GM18511 (cell line): ENCODE results near the gene EIF1.
"Not testable (repeated sequence)": the region's sequence is repeated elsewhere in the genome, so short reads cannot be mapped to it uniquely, and the experiment has no call there.

Experiments used
- ATAC-seq: cut with Tn5 transposase; IDR thresholded peaks from one replicate; pipeline ENCODE4 v1.9.1; 2021; ENCODE audit warnings: mild to moderate bottlenecking, moderate library complexity; ENCODE audit not compliant: unreplicated experiment

EIF1 gene

DNA sequence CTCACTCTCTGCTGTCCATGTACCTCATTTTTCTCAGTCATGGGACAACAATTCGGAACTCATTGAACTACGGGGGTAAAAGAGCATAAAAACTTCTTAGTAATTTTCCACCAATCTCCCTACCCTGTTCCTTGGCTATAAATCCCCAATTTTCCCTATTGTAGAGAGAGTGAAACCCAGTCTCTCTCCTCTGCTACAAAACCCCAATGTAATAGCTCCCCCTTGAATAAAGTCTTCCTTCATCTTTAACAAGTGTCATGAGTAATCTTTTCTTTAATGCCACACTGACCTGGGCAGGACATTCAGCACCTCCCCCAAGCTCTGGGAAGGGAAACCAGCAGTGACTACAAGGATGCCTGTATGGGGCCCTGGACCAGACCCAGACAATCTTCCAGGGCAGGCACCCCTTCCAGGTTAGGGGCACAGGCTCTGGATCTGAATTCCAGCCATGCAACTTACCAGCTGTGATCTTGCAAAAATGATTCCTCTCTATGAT lies 10.2 kb upstream of the EIF1 start:
- peak; percentile 12 for ATAC-seq

DNA sequence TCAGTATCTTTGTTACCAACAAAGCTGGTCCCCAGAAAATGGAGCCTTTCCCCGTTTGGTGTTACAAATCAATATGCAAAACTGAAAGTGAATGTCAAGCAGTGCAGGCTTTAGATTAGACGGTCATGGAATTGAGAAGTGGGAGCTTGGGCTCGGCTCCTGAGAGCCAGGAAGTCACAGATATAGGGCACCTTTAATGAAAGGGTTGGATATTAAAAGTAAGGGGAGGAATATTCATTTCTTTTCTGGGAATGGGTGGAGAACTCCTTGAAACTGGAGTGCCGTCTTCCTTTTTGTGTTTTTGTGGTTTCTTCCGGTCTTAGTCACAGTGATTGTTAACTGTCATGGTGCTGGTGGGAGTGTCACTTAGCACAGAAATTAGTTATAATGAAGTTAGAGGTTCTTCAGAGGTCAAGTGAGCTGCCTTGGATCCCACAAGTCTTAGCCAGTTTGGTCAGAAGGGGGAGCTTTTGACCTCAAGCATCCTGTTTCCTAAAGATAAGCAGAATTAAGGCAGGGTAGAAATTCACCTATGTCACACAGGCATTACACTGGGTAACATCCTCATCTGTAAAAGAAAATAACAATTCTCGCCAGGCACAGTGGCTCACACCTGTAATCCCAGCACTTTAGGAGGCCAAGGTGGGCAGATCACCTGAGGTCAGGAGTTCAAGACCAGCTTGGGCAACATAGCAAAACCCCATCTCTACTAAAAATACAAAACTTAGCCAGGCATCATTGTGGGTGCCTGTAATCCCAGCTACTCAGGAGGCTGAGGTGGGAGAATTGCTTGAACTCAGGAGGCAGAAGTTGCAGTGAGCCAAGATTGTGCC lies 9.6 kb upstream of the EIF1 start:
- ATAC-seq, result peak; percentile 79

DNA sequence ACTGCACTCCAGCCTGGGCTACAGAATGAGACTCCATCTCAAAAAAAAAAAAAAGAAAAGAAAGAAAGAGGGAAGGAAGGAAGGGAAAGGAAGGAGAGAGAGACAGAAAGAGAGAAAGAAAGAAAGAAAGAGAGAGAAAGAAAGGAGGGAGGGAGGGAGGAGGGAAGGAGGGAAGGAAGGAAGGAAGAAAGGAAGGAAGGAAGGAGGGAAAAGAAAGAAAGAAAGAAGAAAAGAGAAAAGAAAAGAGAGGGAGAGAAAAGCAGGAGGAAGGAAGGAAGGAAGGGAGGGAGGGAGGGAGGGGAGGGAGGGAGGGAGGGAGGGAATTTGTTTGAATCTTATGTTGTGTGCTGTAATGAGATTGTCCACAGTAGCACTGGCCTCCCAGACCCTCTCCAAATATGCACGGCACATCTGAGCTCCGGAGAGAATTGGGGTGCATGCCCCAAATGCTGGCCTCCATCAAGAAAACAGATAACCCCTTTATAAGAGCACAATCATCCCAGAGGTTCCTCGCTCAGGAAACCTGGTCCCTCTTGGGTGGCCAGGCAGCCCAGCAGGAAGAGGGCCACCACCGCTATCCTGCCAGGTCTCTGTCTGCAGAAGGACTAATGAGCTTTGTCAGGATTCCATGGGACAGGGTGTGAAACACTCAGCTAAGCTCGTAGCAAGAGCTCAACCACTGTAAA lies 8.8 kb upstream of the EIF1 start:
- ATAC-seq, result no peak

DNA sequence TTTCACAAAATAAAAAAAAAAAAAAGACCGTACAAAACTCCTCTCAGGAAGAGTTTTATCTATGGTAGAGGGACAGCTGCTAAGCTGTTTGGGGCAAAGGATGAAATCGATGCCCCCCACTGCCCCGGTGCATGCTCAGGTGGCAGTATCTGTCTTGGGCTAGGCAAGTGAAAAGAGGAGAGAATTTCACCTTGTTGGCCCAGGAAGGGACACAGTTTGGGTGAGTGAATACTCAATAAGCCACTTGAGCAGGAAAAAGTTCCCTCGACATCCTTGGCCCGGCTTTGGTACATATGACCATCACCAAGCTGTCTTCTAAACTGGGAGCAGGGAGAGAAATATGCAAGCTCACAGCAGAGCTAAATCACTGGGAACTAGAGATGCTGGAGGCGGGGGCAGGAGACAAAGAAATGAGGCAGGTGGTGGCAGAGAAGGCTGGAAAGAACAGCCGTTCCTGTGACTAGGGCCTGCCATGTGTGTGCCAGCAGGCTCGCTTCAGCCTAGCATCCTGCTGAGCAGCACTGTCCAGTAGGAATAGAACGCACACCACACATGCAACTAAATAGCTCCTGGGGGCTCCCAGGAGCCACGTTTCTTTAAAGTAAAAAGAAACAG lies 8.2 kb upstream of the EIF1 start:
- no peak for ATAC-seq

DNA sequence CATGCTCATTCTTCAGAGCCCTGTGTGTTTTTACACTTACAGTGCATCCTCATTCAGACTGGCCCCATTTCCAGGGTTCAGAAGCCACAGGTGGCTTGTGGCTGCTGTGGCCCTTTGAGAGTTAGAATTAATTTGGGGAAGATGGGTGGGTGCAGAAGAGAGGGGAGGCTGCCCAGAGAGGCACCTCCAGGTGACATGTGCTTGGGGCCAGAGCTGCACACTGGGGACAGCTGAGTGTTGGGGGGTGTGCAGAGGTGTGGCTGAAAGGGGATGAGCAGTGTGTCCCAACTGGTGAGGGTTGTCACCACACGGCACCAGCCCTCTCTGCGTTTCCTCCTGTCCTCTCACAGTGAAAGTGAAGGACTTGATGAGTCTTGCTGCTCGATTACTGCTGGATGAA lies 6.9 kb upstream of the EIF1 start:
- ATAC-seq, result no peak

DNA sequence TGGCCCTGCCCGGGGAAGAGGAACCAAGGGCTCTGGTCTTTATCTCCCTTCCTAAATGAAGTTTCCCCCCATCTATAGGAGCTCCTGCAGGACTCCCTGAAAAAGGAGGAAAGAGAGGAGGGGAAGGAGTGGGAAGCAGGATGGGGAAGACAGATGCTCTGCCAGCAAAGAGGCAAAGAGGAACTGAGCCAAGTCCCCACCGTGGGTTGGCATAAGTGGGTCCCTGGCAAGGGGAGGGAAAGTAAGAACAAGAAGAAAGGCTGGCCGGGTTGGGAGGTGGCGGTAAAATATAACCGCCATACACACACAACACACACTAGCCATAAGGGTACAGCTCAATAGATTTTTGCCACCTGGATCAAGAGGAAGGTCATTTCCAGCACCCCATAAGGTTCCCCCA lies 6.1 kb upstream of the EIF1 start:
- no peak for ATAC-seq

DNA sequence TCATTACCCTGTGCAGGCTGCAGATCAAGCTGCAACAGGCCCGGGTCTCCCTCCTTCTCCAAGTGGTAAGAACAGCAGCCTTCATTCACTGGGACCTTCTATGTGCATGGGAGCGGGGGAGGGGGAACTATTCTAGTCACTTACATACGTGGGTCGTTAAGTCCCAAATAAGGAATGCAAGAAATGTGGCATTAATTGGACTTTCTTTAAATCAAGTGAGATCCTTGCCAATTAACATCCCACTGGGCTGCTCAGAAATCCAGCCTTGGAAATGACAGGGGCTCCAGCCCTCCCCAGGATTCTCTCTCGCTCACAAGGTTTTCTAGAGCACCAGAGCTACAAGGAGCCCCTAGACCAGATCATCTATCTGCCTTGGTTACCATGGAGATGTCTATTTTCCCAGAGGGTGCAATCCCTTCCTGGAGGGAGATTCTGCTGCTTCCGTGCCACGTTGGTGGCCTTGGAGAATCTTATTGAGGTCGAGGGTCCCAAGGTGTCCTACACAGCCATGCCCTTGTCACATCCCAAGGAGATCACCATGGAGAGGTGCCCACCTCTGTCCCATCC lies 5.2 kb upstream of the EIF1 start:
- no peak for ATAC-seq

DNA sequence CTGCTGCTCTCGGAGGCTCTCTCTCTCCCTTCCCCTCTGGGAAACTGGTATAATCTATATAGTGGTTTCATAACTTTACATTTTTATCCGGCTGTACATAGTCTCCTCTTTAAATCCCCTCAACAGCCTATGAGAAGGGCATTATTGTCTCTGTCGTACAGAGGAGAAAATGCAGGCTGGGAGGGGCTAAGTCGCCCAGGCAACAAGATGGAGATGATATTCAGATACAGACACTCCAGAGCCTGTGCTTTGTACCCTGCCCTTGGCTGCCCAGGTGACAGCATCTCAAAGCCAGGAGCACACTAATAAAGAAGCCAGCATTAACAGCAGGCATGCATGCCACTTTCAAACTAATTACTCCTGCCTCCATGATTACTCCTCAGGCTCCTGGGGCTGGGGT lies 4.7 kb upstream of the EIF1 start:
- ATAC-seq, result no peak

DNA sequence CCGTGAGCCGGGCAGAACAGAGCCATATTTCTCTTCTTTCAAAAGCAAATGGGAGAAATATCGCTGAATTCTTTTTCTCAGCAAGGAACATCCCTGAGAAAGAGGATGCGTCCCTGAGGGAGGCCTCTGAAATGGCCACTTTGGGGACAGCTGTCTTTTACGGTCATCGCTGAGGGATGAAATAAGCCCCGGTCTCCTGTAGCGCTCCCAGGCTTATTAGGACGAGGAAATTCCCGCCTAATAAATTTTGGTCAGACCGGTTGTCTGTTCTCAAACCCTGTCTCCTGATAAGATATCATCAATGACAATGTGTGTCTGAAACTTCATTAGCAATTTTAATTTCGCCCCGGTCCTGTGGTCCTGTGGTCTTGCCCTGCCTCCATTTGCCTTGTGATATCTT lies 2.9 kb upstream of the EIF1 start:
- ATAC-seq, result not testable (repeated sequence)

DNA sequence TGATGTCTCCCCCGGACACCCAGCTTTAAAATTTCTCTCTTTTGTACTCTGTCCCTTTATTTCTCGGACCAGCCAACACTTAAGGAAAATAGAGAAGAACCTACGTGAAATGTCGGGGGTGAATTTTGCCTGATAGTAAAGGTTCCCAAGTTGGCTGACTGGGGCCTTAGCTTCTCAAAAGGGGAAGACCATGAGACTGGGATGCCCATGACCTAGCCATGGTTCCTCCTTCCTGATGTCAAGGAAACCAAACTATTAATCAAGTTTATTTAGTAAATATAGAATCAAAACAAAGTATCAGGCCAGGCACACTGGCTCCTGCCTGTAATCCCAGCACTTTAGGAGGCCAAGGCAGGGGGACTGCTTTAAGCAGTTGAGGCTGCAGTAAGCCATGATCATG lies 2.4 kb upstream of the EIF1 start:
- no peak for ATAC-seq

DNA sequence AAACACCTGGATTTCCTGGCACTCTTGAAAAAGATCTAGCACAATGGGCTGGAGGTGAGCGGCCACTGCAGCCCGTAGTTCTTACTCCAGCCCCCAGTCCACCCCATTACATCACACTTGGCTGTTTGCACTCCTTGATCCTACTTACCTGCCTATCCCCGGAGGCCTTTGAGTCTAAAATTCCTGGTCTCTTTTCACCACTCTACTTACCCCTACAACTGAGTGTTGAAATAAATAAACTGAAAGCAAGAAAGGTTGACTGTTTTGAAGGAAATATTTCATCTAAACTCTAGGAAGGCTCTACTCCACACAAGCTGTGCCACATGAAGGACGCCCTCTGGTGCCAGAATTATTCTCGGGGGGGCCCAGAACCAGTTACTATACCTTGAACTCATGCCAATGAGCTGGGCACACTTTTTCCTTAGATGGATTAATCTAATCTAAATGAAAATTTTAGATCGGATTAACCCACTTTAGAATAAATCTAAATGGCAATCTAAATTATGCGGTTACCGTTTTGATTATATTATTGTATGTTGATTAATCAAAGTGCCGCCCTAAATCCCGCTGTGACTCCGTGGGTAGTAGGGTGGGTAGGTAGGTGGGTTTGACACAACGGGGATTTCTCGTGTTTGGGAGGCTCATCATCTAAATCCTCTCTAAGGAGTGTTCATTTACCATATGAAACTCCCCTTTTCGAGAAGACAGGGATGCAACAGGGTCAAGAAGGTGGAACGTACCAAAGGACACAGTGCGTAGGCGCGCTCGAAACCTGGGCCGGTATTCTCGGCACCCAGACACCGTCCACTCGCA lies 651 bp upstream of the EIF1 start:
- ATAC-seq, result peak; percentile 21

DNA sequence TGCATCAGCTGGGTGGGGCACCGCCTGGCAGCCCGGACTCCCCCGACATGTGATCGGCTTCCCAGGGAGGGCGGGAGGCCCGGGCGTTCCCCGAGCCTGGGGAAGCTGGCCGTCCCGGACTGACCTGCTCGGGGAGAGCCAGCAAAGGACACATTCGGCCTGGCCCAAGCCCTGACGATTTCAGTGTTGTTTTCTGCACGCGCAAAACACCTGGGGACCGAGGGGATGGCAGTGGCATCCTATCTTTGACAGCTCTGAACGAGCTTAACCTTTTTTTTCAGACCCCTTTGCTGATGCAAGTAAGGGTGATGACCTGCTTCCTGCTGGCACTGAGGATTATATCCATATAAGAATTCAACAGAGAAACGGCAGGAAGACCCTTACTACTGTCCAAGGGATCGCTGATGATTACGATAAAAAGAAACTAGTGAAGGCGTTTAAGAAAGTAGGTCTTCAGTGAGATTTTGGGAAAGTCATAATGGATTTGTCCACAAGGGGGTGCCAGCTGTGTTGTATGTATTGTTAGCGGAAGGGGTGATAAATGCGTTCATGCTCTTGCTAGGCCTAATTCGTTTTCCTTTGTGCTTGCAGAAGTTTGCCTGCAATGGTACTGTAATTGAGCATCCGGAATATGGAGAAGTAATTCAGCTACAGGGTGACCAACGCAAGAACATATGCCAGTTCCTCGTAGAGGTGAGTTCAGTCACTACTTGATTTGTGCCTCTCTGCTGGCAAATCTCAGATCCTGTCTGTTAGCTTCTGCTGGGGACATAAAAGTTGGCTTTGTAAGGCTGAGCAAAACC lies 1.0 kb downstream of the EIF1 start:
- no peak for ATAC-seq

DNA sequence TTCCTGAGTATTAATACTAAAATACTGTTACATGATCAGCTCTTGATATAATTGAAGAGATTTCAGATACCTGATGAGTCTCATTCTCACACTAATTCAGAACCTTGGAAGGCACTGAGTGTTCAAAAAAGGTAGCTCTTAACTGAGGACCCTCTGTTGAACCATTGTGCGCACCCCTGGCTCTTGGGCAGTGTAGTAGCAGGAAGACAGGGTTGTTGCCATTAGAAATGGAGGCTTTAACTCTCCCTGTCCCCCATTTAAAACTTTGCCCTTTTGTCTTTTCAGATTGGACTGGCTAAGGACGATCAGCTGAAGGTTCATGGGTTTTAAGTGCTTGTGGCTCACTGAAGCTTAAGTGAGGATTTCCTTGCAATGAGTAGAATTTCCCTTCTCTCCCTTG lies 1.8 kb downstream of the EIF1 start:
- ATAC-seq, result no peak

DNA sequence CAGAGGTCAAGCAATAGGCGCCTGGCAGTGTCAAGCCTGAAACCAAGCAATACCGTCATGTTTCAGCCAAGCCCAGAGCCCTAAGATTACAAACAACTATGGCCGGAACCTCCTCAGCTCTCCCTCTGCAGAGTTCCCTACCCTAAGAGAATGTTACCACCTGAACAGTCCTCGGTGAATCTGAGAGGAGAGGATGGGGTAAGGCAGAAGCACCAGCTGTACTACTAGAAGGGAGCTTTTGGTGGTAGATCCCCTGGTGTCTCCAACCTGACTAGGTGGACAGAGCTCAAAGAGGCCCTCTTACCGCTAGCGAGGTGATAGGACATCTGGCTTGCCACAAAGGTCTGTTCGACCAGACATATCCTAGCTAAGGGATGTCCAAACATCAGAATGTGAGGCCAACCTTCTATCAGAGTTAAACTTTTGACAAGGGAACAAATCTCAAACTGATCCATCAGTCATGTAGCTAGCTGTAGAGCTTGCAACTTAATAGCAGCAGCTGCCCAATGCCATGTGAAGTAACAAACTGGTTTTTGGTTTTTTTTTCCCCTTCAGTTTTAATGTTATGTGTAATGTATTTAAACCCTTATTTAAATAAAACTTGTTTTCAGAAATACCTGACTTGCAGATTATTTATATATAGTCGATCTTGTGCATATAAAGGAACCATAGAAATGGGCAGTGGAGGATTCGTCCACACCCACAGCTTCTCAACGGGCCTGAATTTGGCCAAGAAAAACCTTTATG lies 2.5 kb downstream of the EIF1 start:
- ATAC-seq, result no peak

DNA sequence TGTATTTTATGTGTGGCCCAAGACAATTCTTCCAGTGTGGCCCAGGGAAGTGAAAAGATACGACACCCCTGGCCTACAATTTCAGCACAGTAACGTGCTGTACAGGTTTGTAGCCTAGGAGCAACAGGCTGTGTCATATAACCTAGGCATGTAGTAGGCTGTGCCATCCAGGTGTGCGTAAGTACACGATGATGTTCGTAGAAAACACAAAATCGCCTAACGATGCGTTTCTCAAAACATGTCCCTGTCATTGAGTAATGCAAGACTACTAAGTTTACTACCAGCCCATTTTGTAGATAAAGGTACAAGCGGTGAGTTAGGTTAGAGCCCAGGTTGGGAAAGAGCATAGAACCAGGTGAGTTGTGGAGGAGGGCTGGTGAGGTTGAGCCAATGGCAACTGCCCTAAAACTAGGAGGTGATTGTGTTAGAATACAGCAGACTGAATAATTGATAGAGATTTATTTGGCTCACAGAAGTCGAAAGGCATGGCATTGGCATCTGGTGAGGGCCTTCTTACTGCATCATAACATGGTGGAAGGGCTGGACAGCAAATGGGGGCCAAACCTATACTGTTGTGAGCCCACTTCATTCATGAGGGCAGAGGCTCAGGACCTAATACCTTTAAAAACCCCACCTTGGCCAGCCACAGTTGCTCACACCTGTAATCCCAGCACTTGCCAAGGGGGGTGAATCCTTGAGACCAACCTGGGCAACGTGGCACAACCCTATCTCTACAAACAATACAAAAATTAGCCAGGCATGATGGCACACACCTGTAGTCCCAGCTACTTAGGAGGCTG lies 4.2 kb downstream of the EIF1 start:
- ATAC-seq, result no peak

DNA sequence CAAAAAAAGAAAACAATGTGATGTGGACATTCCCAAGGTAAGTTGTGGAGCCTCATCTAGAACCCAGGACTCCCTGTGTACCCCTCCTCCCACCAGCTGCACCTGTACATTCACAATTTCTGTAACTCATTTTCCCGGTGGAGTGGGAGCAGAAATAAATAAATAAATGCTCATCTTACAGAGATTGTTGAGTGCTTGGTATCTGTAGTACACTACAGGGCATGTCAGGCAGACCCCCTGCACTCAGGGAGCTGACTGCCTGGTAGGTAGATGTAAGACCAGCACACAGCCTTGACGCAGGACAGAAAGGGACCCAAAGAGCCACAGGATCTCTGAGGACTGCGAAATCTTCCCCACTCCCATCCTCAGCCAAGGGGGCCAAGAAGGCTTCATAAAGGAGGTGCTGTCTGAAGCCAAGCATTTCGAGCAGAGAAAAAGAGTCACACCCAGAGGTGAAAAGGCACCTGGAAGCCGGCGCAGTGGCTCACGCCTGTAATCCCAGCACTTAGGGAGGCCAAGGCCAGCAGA lies 6.5 kb downstream of the EIF1 start:
- ATAC-seq, result no peak

DNA sequence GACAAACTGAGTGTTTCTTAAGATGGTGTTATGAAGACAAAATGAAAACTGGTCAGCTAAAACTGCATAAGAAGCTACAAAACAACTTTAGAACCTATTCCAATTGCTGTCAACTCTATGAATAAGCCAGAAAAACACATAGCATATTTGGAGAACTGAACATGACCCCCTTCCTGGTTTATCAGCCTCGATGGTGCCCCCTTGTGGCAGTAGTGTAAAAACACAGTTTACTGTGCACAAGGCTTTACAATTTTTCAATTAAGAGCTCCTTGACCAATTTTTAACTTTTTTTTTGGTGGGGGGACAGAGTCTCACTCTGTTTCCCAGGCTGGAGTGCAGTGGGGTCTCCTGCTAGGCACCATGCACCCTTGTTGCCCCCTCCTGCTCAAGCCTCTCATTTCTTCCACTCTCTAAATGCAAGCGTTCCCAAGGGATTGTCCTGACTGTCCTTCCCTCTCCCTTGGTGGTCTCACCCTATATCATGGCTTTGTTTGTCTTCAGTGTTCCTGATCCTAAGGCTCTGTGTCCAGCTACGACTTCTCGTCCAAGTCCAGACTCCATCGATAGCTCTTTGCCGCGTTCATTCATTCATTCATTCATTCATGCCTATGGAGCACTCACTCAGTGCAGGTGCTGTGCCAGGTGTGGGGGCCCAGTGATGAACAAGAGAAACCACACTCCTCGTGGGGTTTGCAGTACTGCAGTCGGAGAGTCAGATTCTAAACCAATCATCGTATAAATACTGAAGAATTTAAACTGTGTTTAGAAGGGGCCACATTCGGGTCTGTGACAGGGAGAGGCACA lies 7.5 kb downstream of the EIF1 start:
- ATAC-seq, result no peak
